ENCODE data around the gene ARHGAP26.

The ARHGAP26 gene

GRCh38 chr5:142881784-142882126 lies 111.6 kb downstream of the ARHGAP26 start:
- no peak for DNase-seq

- no peak for DNase-seq
Observed at GRCh38 chr5:142883025-142883424, 112.8 kb downstream of the ARHGAP26 start.

DNA sequence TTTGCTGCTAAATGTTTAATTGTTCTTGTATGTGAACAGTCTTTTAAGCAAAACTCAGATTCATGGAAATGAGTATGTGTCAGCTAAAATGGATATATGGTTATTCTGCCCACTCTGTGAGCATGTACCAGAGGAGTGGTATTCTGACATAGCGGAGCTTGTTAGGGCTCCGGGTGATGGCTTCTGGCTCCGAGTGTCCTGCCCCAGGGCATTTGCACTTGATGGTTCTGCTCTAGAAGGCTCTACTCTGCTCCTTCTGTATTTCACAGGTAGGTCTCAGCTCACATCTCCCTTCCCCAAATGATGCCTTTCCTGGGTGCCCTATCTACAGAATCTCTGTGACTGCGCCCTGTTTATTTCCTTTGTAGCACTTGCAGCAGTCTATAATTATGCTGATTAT lies 113.3 kb downstream of the ARHGAP26 start:
- no peak for DNase-seq

- DNase-seq: no peak
Observed at GRCh38 chr5:142884029-142884428, 113.9 kb downstream of the ARHGAP26 start.

DNA sequence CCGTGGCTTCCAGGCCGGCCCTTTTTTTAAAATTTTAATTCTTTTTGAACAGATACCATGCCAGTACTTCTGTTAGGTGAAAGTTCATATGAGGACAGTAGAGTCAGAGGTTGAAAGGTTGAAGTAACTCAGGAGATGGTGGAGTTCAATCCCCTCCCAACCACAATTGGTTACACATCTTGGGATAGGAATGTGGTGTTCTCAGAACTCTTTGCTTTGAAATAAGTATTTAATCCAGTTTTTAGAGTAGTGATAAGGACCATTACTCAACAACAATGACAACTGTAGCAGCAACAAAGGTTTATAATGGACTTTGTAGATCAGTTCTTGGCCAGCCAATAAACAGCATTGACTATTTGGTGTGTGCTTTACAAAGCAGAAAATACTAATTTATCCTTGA lies 116.0 kb downstream of the ARHGAP26 start:
- DNase-seq: no peak

DNA sequence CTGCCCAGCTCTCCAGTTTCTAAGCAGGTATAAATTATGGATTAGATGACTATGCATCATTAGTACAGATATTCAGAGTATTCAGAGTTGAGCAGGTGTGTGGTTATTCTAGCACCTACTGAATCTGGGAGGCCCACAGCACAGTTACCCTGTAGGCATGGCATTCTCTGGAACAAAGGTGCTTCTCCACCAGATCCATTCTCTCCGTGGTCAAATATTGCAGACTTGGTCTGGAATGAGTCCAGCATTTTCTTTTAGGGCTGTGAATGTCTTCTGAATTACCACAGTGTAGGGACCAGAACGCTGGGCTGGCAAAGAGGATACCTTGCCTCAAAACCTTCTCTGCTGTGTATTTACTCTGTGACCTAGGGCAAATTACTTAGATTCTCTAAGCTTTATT lies 116.8 kb downstream of the ARHGAP26 start:
- no peak for DNase-seq

DNA sequence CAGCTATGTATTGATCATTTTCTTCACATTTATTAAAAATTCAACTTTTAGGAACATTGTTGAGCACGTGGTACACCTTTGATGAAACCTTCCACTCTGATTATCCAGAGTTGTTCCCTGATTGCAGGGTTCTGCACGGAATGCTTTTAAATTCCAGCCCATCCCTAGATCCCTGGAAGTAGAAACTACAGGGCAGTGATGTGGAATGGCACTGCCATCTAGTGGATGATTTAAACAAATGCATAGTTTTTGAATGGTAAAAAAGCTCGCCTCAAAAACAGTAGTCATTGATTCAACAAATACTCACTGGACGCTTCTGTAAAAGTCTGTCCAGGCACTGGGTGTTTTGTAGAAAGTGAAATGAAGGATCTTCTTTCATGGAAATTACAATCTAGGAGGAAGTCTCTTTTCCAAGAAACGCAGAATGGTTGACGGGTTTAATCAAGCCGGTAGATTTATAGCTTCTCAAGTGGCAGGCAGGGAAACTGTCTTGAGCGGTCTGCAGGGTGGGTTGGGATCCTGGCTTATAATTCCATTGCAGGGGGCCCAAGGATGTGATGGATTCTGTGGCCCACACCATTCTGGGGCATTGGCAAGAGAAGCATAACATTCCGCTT lies 118.4 kb downstream of the ARHGAP26 start:
- DNase-seq: peak; percentile 11

- no peak for DNase-seq
Observed at GRCh38 chr5:142892021-142892420, 121.8 kb downstream of the ARHGAP26 start.

- no peak for DNase-seq
Observed at GRCh38 chr5:142894315-142894714, 124.1 kb downstream of the ARHGAP26 start.

DNA sequence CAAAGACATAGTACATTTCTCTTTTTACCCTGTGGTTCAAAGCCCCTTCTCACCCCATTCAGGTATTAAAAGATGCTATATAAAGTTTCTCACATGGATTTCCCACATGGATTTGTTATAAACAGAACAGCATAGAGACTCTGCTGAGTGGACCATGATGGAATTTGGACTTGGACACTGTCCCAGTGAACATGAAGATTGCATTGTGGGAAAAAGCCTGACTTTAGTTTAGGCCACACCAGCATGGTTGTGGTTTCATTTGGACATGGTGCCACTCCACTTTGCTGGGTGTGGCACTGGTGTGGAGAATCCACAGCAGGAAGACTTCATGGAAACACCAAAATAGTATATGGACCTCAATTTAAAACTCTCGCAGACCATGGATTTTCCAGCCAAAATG lies 124.6 kb downstream of the ARHGAP26 start:
- DNase-seq: no peak

DNA sequence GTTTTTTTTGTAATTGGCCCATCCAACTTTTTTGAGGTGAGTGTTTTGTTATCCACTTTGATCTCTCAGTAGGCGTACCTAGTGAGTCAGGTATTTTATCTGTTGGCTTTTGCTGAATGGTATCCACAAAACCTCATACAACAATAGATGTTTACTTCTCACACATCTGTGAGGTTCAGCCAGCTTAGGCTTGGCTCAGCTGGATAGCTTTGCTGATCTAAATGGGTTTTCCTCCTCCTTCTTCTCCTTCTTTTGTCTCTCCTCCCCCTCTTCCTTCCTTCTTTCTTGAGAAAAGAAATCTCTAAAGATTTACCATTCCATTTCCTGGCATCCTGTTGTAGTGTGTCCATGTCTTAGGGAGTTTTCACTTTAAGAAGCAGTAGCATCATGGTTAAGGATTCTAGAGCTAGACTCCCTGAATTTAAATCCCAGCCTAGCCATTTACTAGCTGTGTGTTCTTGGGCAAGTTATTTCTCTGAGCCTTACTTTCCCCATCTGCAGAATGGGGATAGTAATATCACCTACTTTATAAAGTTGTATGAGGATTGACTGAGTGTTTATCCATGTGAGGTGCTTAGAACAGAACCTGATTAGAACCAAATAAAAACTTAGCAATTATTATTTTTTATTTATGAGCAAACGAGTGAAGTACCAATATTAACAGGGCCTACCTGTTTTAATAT lies 126.3 kb downstream of the ARHGAP26 start:
- no peak for DNase-seq

- no peak for DNase-seq
Observed at GRCh38 chr5:142897328-142897727, 127.2 kb downstream of the ARHGAP26 start.

- no peak for DNase-seq
Observed at GRCh38 chr5:142900927-142901326, 130.8 kb downstream of the ARHGAP26 start.

- DNase-seq: no peak
Observed at GRCh38 chr5:142901476-142902185, 131.5 kb downstream of the ARHGAP26 start.

DNA sequence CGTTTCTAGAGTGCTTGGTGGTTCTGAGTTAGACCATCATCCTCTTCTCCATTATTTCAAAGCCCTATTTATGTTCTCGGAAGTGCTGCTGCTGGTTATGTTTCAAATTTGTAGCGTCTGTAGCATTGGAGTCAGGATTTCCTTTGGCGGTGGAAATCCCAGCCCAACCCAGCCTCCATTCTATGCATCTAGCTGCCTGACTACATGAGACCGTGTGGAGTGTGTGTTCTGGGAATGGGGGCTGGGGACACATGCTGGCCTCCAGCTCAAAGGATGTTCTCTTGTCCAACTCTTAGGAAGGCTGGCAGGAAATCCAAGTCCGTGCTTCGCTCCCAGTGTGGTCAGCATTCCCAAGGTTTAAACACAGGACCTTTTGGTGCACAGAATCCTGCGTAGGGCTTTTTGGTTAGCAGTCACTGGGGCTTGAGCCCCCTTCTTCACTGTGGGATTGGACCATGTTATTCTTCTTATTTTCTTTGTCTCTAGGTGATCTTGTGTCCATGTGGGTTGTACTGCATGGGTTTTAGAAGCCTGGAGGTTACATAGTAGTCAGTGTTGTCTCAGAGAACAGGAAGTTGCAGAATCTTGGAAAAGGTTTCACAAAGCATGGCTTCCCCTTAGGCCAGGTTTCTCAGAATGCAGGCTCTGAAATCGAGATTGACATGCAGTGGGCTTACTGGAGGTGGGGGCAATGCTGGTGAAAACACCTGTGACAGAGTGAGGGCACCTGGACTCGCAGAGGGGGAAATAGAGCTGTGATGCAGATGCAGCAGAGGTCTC lies 132.2 kb downstream of the ARHGAP26 start:
- no peak for DNase-seq

DNA sequence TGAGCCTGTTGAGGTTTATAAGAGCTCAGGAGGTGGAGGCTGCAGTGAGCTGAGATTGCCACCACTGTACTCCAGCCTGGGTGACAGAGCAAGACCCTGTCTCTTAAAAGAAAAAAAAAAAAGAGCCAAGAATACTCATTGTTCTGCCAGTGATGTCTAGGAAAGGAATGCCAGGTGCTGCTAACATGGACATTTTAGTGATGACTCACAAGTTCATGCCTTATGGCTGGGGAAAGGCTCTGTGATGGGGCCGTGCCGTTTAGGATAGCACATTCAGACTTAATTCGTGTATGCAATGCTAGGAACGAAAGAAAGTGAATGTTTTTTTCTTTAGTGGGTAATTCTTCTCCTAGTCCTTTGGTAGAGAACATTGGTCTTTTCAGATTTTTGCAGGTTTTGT lies 134.2 kb downstream of the ARHGAP26 start:
- DNase-seq: no peak

- DNase-seq: no peak
Observed at GRCh38 chr5:142905348-142905747, 135.2 kb downstream of the ARHGAP26 start.

DNA sequence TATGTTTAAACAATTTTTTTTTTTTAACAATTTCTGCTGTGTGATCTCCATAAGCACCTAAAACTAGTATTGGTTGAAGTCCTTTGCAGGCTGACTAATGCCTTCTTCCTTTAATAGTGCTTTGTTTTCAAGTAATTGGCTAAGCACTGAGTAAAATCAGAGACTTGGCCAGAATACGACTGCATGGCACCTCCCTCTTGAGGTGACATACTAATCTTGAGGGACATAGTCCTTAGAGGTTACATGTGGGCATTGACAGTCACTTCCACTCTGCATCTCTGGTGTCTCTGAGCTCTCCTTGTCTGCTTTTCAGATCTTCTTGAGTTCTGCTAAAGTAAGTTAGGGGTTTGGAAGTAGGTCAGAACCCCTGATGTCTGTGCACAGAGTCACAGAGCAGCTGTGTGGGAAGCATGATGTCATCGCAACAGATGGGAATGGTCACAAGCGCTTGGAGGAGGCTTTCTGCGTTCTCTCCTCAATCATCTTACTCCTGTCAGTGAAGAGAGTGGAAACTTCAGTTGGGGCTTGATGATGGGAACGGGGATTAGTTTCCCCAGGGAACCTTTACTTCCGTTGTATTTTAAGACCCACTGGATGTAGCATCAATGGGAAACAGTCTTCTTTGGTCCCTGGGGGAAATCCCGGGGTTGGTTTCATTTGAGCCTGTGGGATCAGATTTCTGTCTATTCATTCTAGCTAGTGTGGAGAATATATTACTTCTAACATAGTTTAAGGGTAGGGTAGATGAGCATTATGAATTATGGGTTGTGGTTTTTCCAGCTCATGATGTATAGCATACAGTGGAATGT lies 136.9 kb downstream of the ARHGAP26 start:
- no peak for DNase-seq

DNA sequence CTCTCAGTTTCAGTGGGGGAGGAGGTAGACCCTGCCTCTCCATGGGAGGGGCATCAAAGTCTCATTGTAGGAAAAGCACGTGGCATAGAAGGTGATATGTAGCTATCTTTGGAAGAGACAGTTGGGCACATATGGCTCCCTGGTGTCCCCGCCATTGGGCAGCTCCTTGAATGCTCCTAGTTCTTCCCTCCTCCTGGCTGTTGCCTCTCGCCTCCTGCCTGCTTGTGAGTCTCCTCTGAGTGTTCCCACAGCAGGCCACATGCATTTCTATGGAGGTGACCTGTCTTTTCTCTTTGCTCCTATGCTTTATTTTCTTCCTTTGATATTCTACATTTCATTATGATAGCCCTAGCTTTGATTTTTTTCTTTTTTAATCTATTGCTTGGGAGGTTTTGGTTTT lies 138.5 kb downstream of the ARHGAP26 start:
- DNase-seq: no peak

GRCh38 chr5:142910128-142910527 lies 140.0 kb downstream of the ARHGAP26 start:
- no peak for DNase-seq

DNA sequence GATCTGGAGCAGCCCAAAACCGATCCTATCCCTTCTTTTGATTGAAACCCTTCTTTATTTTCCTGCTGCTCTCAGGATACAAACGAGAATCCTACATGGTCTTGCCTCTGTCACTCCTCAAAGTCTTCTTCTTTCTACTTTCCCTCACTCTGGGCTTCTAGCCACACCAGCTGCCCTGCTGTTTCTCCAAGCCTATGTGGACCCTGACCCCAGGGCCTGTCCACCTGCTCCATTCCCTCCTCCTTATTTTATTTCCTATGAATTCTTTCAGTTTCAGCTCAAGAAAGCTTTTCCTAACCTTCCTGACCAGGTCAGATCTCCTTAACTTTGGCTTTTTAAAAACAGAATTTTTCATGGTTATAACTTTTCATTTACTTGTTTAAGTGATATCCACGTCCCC lies 141.0 kb downstream of the ARHGAP26 start:
- DNase-seq: no peak

DNA sequence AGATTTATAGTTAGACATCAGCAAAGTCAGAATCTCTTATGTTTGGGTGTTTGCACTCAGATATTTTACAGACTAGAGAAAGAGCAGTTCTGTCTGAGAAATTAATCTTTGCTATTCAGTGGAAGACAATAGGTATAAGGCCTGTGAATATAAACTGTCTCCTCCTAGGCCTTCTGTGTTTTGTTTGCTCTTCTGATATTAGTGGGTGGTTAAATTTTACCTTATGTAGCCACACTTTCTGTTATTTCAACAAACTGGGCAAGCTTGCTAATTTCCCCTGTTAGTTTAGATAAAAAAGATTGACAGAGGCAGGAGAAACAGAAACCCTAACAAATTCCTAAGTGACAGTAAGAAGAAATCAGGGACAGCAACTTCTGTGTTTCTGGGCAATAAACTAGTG lies 141.6 kb downstream of the ARHGAP26 start:
- DNase-seq: no peak
